ENCODE data around the gene TRIM8.

Gene TRIM8

GRCh38 chr10:102624094-102624493 lies 20.2 kb upstream of the TRIM8 start:
- Histone ChIP-seq H3K4me1 (ENCODE audit: control insufficient read depth, insufficient read depth, low read length, poor library complexity, severe bottlenecking) (no peaks in the 10 kb centered on the region), H3K4me3 (ENCODE audit: insufficient read depth, low read depth, low read length, poor library complexity, severe bottlenecking) (no peak overlapping the region), H3K27ac (ENCODE audit: insufficient read depth, low read length, poor library complexity, severe bottlenecking) (no peak overlapping the region), H3K9me3 (ENCODE audit: control insufficient read depth, low read length) (no peaks in the 10 kb centered on the region), H3K27me3 (replicated peaks; ENCODE audit: control insufficient read depth, insufficient read depth, low read length, poor library complexity, severe bottlenecking) (no peaks in the 10 kb centered on the region), H3K36me3 (ENCODE audit: control insufficient read depth, insufficient read depth, low read length) (peaks cover 17% of the 10 kb centered on the region)
- DNase-seq = no peak

- H3K27ac ChIP-seq (ENCODE audit: insufficient read depth, low read length, poor library complexity, severe bottlenecking) = no peak overlapping the region
- H3K4me3 ChIP-seq (ENCODE audit: insufficient read depth, low read depth, low read length, poor library complexity, severe bottlenecking) = no peak overlapping the region
- no peaks in the 10 kb centered on the region for H3K4me1 ChIP-seq (ENCODE audit: control insufficient read depth, insufficient read depth, low read length, poor library complexity, severe bottlenecking)
- no peak for DNase-seq
- peaks cover 22% of the 10 kb centered on the region for H3K36me3 ChIP-seq (ENCODE audit: control insufficient read depth, insufficient read depth, low read length)
- no peaks in the 10 kb centered on the region for H3K9me3 ChIP-seq (ENCODE audit: control insufficient read depth, low read length)
- no peaks in the 10 kb centered on the region for H3K27me3 ChIP-seq (replicated peaks; ENCODE audit: control insufficient read depth, insufficient read depth, low read length, poor library complexity, severe bottlenecking)
Measured at GRCh38 chr10:102624751-102625645, 19.3 kb upstream of the TRIM8 start.

DNA sequence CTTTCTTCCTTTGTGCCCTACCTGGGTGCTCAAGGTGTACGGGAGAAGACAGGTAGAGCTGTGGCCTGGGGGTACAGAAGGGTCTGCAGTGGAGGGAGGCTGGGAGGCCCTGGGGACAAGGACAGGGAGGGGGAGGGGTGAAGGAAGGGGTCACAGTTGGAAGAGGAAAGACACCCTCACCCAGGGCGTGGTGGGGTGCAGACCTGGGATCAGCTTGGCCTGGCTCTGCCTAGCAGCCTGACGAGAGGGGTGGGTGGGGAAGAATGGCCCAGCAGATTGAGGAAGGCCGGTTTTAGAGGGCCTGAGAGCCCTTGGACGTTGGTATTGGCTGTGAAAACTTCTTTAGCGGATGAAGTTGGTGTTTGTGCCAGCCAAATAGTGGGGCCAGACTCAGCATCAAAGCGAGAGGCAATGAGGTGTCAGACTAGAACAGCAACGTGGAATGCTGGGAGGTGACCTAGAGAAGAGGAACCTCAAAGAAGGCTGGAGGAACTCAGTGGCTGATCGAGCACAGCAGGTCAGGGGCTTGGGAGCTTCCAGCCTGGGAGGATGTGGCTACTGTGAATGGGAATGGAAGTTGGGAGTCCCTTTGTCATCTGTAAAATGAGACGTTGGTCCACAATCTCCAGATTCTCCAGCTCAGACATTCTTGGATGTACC lies 18.1 kb upstream of the TRIM8 start:
- H3K36me3 ChIP-seq (ENCODE audit: control insufficient read depth, insufficient read depth, low read length) = peaks cover 18% of the 10 kb centered on the region
- DNase-seq = no peak
- H3K9me3 ChIP-seq (ENCODE audit: control insufficient read depth, low read length) = no peaks in the 10 kb centered on the region
- H3K27me3 ChIP-seq (replicated peaks; ENCODE audit: control insufficient read depth, insufficient read depth, low read length, poor library complexity, severe bottlenecking) = no peaks in the 10 kb centered on the region
- H3K4me3 ChIP-seq (ENCODE audit: insufficient read depth, low read depth, low read length, poor library complexity, severe bottlenecking) = no peak overlapping the region
- no peaks in the 10 kb centered on the region for H3K4me1 ChIP-seq (ENCODE audit: control insufficient read depth, insufficient read depth, low read length, poor library complexity, severe bottlenecking)
- H3K27ac ChIP-seq (ENCODE audit: insufficient read depth, low read length, poor library complexity, severe bottlenecking) = no peak overlapping the region

DNA sequence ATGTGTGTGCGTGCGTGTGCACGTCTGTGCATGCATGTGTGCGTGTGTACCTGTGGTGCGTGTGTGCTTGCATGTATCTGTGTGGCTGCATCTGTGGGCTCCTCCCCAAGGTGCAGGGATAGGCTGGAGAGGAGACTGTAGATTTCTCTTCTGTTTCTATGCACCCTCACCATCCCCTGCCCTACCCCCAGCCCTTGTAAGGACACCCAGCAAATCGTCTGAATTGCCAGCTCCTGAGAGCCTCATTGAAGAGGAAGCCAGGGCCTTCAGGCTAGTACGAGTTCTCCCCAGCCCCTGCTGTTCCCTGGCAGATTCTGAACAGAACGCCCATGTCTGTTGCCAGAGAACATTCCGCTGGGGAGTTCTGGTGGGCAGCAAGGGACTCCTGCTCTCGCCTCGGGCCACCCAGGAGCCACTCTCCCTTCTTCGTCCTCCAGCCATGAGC lies 17.0 kb upstream of the TRIM8 start:
- Histone ChIP-seq H3K27me3 (replicated peaks; ENCODE audit: control insufficient read depth, insufficient read depth, low read length, poor library complexity, severe bottlenecking) (no peaks in the 10 kb centered on the region), H3K9me3 (ENCODE audit: control insufficient read depth, low read length) (no peaks in the 10 kb centered on the region), H3K4me1 (ENCODE audit: control insufficient read depth, insufficient read depth, low read length, poor library complexity, severe bottlenecking) (peaks cover 1% of the 10 kb centered on the region), H3K36me3 (ENCODE audit: control insufficient read depth, insufficient read depth, low read length) (peaks cover 18% of the 10 kb centered on the region), H3K27ac (ENCODE audit: insufficient read depth, low read length, poor library complexity, severe bottlenecking) (no peak overlapping the region), H3K4me3 (ENCODE audit: insufficient read depth, low read depth, low read length, poor library complexity, severe bottlenecking) (no peak overlapping the region)
- no peak for DNase-seq

DNA sequence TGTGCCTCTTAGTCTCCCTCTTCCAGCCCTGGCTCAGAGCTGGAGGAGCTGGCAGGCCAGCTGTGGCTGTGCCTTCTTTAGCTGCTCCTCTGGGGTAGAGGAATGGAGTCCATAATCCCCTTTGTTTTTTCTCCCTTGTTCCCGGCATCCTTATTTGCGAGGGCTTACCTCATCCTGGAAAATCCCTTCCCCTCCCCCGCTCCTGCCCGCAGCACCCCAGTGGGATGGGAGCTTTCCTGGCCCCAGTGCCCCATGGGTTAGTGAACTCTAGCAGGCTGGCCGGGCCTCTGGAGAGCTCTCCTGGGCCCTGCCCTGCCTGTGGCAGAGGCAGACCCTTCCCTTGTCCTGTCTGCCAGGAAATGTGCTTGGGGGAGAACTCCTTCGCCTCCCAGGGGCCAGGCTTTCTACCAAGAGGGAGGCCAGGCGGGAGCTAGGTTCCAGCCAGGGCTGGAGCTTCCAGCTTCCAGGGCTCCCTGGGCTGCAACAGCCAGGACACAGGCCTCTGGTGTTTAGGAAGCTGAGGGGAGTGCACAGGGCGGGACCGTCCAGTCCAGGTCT lies 16.5 kb upstream of the TRIM8 start:
- no peaks in the 10 kb centered on the region for H3K9me3 ChIP-seq (ENCODE audit: control insufficient read depth, low read length)

GRCh38 chr10:102628451-102628911 lies 15.8 kb upstream of the TRIM8 start:
- Histone ChIP-seq H3K4me1 (ENCODE audit: control insufficient read depth, insufficient read depth, low read length, poor library complexity, severe bottlenecking) (peaks cover 12% of the 10 kb centered on the region), H3K27me3 (replicated peaks; ENCODE audit: control insufficient read depth, insufficient read depth, low read length, poor library complexity, severe bottlenecking) (no peaks in the 10 kb centered on the region), H3K27ac (ENCODE audit: insufficient read depth, low read length, poor library complexity, severe bottlenecking) (no peak overlapping the region)

More for the DNA sequence above, 16.5 kb upstream of the TRIM8 start:
- H3K27me3 ChIP-seq (replicated peaks; ENCODE audit: control insufficient read depth, insufficient read depth, low read length, poor library complexity, severe bottlenecking) = no peaks in the 10 kb centered on the region
- H3K4me1 ChIP-seq (ENCODE audit: control insufficient read depth, insufficient read depth, low read length, poor library complexity, severe bottlenecking) = peaks cover 6% of the 10 kb centered on the region
- H3K36me3 ChIP-seq (ENCODE audit: control insufficient read depth, insufficient read depth, low read length) = peaks cover 18% of the 10 kb centered on the region
- no peak overlapping the region for H3K27ac ChIP-seq (ENCODE audit: insufficient read depth, low read length, poor library complexity, severe bottlenecking)
- no peak for DNase-seq
- no peak overlapping the region for H3K4me3 ChIP-seq (ENCODE audit: insufficient read depth, low read depth, low read length, poor library complexity, severe bottlenecking)

DNA sequence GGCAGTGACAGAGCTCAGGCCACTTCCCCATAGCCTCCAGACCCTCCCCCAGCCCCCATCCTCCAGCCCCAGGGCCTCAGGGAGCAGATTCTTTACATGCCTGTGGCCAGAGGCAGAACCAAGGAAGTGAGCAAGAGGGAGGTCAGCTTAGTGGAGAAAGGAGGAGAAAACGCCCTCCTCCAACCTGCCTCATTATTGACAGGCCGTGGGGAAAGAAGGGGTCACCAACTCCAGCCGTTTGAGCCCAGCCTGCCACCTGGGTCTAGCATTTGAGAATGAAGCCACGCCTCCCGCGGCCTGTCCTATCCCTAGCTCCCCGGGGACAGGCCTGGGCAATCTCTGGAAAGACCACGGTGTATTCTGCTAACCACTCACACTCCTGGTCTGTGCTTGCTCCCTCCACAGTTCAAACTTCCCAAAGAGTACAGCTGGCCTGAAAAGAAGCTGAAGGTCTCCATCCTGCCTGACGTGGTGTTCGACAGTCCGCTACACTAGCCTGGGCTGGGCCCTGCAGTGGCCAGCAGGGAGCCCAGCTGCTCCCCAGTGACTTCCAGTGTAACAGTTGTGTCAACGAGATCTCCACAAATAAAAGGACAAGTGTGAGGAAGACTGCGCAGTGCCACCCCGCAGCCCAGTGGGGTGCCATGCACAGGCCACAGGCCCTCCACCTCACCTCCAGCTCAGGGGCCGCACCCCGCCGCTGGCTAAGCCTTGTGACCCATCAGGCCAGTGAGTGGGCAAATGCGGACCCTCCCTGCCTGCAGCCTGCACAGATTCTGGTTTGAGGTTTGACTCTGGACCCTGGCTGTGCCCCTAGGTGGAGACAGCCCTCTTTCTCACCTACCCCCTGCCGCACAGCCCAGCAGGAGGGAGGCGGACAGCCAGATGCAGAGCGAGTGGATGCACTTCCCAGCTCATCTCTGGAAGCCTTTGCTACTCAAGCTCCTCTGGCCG lies 14.3 kb upstream of the TRIM8 start:
- H3K27me3 ChIP-seq (replicated peaks; ENCODE audit: control insufficient read depth, insufficient read depth, low read length, poor library complexity, severe bottlenecking) = no peaks in the 10 kb centered on the region
- peaks cover 18% of the 10 kb centered on the region for H3K36me3 ChIP-seq (ENCODE audit: control insufficient read depth, insufficient read depth, low read length)
- H3K27ac ChIP-seq (ENCODE audit: insufficient read depth, low read length, poor library complexity, severe bottlenecking) = no peak overlapping the region
- no peak for DNase-seq
- peaks cover 24% of the 10 kb centered on the region for H3K4me1 ChIP-seq (ENCODE audit: control insufficient read depth, insufficient read depth, low read length, poor library complexity, severe bottlenecking)
- no peak overlapping the region for H3K4me3 ChIP-seq (ENCODE audit: insufficient read depth, low read depth, low read length, poor library complexity, severe bottlenecking)
- H3K9me3 ChIP-seq (ENCODE audit: control insufficient read depth, low read length) = no peaks in the 10 kb centered on the region

More at GRCh38 chr10:102628451-102628911, 15.8 kb upstream of the TRIM8 start:
- H3K9me3 ChIP-seq (ENCODE audit: control insufficient read depth, low read length) = no peaks in the 10 kb centered on the region
- no peak for DNase-seq
- H3K36me3 ChIP-seq (ENCODE audit: control insufficient read depth, insufficient read depth, low read length) = peaks cover 18% of the 10 kb centered on the region
- no peak overlapping the region for H3K4me3 ChIP-seq (ENCODE audit: insufficient read depth, low read depth, low read length, poor library complexity, severe bottlenecking)

DNA sequence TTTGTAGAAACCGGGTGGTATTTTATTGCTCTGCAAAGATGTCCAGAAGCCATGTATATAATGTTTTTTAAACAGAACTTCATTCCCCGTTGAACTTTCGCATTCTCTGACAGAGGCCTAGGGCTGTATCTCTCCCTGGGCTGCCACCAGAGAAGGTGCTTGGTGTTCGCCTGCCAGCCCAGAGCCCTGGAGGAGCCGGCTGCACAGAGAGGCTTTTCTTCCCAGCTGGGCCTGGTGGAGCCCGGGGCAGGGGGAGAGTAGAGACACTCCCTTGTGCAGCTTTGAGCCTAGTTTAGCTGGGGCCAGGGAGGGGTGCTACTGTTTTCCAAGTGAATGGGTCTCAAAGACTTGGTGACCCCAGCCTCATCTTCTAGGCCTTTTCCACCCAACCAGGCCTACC lies 13.6 kb upstream of the TRIM8 start:
- H3K9me3 ChIP-seq (ENCODE audit: control insufficient read depth, low read length) = no peaks in the 10 kb centered on the region
- peaks cover 31% of the 10 kb centered on the region for H3K4me1 ChIP-seq (ENCODE audit: control insufficient read depth, insufficient read depth, low read length, poor library complexity, severe bottlenecking)
- DNase-seq = no peak
- H3K27ac ChIP-seq (ENCODE audit: insufficient read depth, low read length, poor library complexity, severe bottlenecking) = no peak overlapping the region
- H3K4me3 ChIP-seq (ENCODE audit: insufficient read depth, low read depth, low read length, poor library complexity, severe bottlenecking) = no peak overlapping the region
- H3K36me3 ChIP-seq (ENCODE audit: control insufficient read depth, insufficient read depth, low read length) = peaks cover 18% of the 10 kb centered on the region
- no peaks in the 10 kb centered on the region for H3K27me3 ChIP-seq (replicated peaks; ENCODE audit: control insufficient read depth, insufficient read depth, low read length, poor library complexity, severe bottlenecking)
